Stimulated activated CD4-positive, alpha-beta T cell treated with anti-CD3 and anti-CD28 coated beads, Interleukin-2, amount 100 ng/mL, for 4 hours (primary cell): ENCODE results near the gene TM2D1.
"Not testable (repeated sequence)": the region's sequence is repeated elsewhere in the genome, so short reads cannot be mapped to it uniquely, and the experiment has no call there.

ENCODE experiments used
- DNase-seq: peaks from one replicate; pipeline ENCODE4 v3.0.0-alpha.2; 2020; ENCODE audit warnings: low read depth

TM2D1 gene

GRCh38 chr1:61718996-61719663, 5.8 kb downstream of the TM2D1 start:
- DNase-seq: not testable (repeated sequence)

DNA sequence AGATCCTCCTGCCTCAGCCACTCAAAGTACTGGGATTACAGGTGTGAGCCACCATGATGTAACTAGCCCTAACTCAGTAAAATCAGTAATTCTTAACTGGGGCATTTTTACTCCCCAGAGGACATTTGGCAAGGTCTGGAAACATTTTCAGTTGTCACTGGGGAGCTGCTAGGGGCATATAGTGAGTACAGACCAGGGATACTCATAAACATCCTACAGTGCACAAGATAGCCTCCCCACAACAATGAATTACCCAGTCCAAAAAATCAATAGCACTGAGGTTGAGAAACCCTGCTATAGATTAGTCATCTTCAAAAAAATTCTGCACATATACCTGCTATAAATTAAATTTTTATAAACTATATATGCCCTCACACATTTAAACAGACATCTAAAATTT, 13.0 kb downstream of the TM2D1 start:
- no peak for DNase-seq

DNA sequence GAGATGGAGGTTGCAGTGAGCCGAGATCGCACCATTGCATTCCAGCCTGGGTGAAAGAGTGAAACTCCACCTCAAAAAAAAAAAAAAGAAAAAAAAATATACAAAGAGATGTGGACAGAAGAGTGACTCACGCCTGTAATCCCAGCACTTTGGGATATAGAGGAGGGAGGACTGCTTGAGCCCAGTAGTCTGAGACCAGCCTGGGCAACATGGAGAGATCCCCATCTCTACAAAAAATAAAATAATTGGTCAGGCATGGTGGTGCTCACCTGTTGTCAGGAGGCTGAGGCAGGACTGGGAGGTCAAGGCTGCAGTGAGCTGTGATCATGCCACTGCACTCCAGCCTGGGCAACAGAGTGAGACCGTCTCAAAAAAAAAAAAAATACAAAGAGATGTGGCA, 13.7 kb downstream of the TM2D1 start:
- DNase-seq: not testable (repeated sequence)

- DNase-seq: no peak
Observed at GRCh38 chr1:61709908-61710289, 15.0 kb downstream of the TM2D1 start.

DNA sequence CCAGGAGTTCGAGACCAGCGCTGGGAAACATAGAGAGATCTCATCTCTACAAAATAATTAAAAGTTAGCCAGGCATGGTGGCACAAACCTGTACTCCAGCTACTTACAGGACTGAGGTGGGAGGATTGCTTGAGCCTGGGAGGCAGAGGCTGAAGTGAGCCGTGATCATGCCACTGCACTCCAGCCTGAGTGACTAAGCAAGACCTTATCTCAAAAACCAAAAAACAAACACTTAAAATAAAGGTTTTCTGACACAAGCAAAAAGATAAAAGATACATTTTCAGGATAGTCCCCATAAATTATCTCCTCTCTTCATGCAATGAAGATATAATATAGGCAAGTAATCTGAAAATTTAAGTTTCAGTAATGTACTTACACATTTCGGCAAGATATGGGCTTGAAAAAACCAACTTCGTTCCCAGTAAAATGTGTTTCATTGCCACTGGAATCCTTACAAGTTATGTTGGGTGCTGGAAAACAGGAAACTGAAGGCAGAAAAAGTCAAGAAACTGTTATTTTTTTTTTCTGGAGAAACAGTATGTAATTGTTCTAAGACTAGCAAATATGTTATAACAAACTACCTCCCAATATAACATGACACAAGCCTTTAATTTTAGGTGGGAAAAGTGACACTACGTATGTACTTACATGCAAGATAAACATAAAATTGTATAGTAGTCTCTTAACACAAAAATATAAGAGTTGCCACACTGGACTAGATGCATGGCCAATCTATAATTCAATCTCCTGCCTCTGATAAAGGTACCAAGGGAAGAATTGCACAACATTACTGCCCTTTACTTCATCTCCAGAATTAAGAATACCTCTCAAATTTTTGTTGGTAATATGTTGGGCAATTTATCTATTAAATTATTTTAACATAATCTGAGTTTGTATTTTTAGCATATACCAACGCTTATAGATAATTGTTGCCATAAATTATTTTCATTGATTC, 15.7 kb downstream of the TM2D1 start:
- no peak for DNase-seq

DNA sequence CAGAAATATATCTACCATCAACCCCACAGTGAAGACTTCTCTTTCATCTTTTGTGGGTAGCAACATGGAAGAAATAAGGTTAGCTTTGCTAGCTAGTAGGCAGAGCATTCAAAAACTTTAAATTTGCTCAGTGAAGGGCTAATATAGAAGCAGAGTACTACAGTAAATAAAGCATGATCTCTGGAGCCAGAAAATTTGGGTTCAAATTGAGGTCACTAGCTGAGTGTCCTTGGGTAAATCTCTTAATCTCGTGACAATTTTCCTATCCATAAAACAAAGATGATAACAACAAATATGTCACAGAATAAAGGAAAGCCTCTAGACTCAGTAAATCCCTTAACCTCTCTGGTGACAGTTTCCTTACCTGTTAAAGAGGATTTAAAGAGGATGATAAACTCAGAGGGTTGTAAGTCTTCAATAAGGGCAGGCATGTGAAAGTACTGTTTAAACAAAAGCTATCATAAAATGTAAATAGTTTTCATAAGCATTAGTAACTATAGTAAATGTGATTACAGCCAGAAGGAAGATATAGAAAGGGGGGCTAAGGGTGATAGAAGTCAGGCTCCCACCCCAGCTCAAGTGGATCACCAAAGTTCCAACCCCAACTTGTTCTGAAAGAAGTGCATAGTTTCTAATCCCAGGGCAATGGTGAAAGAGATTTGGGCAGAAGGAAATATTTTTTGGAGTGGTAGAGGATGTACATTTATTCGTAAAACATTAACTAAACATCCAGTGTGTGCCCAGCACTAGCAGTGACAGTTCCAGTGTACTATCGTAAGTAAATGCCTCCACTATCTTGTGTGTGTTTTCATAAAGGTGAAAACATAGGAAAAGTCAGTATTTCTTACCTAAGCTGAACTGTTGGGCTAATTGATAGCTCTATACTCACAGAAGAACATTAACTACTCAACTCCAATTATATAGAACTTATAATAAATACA, 24.8 kb downstream of the TM2D1 start:
- DNase-seq: no peak

DNA sequence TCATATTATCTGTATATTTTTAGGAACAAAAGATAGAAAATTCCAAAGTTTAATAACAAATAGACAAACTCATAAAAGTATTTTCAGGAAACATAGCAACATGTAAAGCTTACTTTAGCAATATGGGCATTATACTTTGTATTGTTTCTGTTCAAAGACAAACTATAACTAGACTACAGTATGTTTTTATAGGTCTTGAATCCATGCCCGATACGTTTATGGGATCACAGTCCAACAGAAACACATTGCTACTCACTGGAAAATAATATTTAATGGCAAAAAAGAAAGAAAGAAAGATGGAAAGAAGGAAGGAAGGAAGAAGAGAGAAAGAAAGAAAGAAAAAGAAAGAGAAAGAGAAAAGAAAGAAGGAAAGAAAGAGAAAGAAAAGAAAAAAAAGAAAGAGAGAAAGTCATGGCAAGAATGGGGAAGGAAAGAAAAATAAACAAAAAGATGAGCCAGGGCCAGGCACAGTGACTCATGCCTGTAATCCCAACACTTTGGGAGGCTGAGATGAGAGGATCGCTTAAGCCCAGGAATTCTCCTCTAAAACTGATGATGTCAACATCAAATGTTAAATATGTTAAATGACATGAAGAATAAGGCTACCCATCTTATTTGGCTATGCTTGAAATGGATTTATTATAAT, 32.7 kb downstream of the TM2D1 start:
- DNase-seq: no peak

DNA sequence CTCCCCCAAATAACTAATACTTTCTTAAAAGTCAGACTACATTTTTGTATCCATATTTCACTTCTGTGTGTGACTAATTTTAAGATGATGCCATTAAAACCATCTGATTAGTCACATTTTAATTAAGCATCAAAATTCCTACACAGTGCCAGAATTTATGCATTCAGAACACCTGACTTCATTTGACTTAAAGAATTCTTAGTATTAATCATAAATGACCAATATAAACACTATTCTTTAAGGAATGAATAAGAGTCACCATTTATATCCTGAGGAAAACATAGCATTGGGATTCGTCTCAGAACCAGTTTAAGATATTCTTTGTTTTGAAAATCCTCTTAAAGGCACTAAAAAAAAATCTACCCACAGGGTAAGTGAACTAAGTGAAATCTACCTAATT, 37.0 kb downstream of the TM2D1 start:
- DNase-seq: no peak

DNA sequence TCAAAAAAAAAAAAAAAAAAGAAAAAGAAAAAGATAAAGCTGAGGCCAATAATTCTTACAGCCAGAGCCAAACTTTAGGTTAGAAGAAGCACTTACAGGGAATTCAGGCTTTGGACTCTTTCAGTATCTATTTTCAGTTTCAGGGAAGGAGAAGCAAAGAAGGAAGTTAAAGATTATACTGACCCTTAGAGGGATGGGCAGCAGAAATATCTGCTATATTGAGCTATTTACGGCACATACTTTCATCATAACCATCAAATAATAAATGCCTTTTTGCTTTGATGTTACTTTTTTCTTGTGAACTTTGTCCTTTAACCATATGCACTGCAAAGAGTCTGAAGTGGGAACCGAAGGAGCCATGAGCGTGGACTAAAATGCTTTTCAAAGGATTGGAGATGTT, 42.0 kb downstream of the TM2D1 start:
- no peak for DNase-seq

DNA sequence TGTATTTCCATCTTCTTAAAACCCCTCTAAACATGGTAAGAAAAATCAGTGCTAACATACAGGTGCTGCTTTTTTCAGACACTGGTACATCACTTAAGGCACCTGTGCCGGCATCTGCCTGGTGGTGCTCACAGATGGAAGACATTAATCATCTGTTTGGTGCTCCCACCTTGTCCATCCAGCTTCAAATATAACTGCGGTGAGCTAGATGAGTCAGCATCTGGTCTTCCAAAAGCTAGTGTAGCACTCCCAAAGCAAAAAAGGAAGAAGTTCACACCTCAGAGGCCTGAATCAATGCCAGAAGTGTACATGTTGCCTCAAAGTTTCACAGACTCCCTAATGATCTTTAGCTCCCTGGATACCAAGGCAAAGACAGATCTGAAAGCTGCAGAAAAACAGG, 44.4 kb downstream of the TM2D1 start:
- DNase-seq: no peak

GRCh38 chr1:61676881-61677280, 48.1 kb downstream of the TM2D1 start:
- DNase-seq: not testable (repeated sequence)

GRCh38 chr1:61674221-61674620, 50.7 kb downstream of the TM2D1 start:
- DNase-seq: no peak

DNA sequence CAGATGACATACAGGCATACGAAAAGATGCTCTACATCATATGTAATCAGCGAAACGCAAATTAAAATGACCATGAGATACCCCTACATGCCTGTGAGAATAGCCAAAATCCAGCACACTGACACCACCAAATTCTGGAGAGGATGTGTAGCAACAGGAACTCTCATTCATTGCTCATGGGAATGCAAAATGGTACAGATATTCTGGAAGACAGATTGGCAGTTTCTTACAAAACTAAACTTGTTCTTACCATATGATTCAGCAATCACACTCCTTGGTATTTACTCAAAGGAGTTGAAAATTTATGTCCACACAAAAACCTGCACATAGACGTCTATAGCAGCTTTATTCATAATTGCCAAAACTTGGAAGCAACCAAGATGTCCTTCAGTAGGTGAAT, 52.6 kb downstream of the TM2D1 start:
- DNase-seq: no peak

- DNase-seq: no peak
Observed at GRCh38 chr1:61670445-61670844, 54.5 kb downstream of the TM2D1 start.

- DNase-seq: no peak
Observed at GRCh38 chr1:61670016-61670415, 54.9 kb downstream of the TM2D1 start.

DNA sequence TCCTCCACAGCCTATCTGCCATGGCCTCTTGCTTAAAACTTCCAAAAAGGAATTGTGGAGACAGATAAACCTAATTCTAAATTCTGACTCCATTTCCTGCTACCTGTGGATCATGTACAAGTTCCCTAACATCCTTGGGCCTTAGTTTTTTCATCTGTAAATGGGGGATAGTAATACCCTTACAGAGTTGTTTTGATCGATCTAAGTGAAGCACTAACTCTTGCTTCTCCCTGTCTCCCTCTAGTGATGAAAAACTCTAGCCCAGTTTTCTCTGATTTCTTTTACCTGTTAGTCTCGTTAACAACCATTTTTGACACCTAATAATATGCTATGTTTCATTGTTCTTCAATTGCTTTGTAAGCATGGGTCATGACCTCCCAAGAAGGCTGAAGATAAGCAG, 65.9 kb downstream of the TM2D1 start:
- no peak for DNase-seq

DNA sequence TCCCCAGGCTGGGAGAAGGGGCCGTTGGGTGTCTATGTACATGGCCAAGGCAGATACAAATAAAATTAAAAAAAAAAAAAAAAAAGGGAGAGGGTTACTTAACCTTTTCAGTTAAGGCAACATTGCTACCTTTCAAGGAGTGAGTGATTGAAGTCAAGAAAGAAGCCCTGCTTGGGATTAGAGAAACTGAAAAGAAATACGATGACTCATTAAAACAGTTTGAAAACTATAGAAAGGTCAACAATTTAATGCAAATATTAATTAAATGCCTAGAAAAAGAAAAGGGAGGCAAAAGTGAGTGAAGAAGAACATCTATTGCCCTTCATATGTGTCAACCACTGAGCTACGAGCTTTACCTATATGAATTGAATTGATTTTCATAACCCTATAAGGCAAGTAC, 69.5 kb downstream of the TM2D1 start:
- no peak for DNase-seq

GRCh38 chr1:61654067-61654466, 70.9 kb downstream of the TM2D1 start:
- no peak for DNase-seq

- DNase-seq: no peak
Observed at GRCh38 chr1:61648983-61649742, 75.8 kb downstream of the TM2D1 start.

DNA sequence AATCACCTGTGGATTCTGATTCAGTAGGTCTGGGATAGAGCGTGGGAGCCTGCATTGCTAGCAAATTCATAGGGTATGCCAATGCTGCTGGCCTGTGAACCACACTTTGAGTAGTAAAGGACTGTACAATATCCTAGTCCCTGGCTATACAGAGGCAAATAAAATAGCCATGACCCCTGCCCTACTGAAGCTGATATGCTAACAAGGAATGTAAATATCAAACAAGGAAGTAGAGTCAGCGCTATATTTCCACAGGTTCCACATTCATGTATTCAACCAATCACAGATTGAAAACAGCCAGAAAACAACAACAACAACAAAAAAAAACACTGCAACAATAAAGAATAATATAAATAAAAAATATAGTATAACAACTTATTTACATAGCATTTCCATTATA, 77.8 kb downstream of the TM2D1 start:
- DNase-seq: no peak

DNA sequence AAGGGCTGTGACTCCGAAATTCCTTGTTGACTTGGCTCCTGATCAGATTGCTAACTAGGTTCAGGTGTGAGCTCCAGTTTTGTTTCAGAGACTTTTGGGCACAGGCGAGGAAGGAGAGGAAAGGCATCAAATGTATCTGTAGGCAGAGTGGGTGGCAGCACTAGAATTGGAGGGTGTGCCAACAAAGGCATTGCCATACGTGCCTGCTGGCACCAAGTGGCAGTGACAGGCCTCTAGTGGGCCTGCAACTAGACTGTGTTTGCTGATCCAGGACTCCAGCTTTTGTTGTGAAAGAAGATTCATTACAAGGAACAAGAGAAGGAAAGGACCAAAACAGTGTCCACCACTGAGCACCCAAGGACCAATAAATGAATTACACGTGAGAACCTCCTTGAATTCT, 79.5 kb downstream of the TM2D1 start:
- no peak for DNase-seq
